ENCODE data around the gene PHEX.
A peak's percentile ranks its signal among the peaks of the same experiment; 100 is the strongest.

PHEX gene

DNA sequence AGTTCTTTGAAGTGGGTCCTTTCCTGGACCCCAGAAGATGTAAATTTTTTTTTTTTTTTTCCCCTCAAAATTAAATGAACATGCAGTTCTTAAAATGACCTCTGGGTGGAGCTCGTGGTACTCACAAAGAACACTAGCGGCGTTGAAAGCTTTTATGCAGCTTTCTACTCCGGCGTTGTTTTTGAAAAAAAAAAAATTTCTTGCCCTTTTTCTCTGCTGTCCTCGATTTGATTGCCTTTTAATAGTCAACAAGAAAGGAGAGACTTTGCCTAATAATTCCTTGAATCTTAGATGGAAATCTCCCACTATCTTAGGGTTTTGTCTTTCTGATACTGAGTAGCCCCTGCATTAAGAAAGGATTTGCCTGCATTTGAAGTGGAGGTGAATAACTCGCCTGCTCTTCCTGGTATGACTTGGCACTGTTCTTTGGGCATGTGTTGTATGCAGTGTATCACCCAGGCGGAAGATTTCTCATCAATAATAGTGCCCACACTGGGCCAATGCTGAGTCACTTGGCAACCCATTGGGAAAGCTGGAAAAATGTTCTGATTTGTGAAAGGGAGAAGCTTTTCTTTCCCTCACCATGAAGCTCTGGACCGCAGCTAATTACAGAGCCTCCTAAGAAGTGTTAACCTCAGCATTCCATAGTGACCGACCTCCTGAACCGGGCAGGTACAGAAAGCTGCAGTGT is 104.0 kb downstream of the PHEX start:
- H3K27ac ChIP-seq: peak overlapping the region; percentile 89
- ChIA-PET CTCF (interaction anchor here (0.5 to 1.3 kb wide), 12 partner anchors 13 to 1938 kb away, joined by 3 to 12 read pairs (median 3); no protein-coding TSS in a partner anchor), POLR2A (ENCODE audit: low non-redundant PET) (no interaction called here)
- TF ChIP-seq, protein P1, sequence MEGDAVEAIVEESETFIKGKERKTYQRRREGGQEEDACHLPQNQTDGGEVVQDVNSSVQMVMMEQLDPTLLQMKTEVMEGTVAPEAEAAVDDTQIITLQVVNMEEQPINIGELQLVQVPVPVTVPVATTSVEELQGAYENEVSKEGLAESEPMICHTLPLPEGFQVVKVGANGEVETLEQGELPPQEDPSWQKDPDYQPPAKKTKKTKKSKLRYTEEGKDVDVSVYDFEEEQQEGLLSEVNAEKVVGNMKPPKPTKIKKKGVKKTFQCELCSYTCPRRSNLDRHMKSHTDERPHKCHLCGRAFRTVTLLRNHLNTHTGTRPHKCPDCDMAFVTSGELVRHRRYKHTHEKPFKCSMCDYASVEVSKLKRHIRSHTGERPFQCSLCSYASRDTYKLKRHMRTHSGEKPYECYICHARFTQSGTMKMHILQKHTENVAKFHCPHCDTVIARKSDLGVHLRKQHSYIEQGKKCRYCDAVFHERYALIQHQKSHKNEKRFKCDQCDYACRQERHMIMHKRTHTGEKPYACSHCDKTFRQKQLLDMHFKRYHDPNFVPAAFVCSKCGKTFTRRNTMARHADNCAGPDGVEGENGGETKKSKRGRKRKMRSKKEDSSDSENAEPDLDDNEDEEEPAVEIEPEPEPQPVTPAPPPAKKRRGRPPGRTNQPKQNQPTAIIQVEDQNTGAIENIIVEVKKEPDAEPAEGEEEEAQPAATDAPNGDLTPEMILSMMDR (conservative IDR thresholded peaks at IDR 0.05; ENCODE audit: low read depth): peak; percentile 58
- peak; percentile 67 for DNase-seq (ENCODE audit: low spot score)

DNA sequence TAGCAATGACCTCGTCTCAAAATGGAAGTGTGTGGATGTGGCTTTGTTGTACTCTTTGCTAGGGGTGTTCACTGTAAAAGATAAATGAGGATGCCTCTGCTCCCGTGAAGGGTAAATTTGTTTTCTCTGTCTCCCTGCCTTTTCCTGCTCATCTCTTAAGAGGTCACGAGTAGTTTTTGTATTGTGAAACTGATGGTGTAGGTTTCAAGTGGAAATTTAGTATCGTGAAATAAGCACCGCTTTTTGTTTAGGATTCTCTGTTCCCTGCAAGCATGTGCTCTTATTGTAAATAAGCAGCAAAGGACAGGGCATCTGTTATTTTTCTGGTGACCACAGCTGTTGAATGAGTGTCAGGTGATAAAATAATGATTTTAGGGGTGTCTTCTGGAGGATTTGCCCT is 104.6 kb downstream of the PHEX start:
- DNase-seq (ENCODE audit: low spot score): no peak
- peak overlapping the region; percentile 64; the same call in 1 of the 2 replicates for H3K27ac ChIP-seq
- ChIA-PET POLR2A (ENCODE audit: low non-redundant PET) (no interaction called here), CTCF (interaction anchor here (0.7 to 1.3 kb wide), 2 partner anchors 36 to 151 kb away, joined by 3 to 12 read pairs; no protein-coding TSS in a partner anchor)
- TF ChIP-seq, protein P1 (conservative IDR thresholded peaks at IDR 0.05; ENCODE audit: low read depth): no peak

DNA sequence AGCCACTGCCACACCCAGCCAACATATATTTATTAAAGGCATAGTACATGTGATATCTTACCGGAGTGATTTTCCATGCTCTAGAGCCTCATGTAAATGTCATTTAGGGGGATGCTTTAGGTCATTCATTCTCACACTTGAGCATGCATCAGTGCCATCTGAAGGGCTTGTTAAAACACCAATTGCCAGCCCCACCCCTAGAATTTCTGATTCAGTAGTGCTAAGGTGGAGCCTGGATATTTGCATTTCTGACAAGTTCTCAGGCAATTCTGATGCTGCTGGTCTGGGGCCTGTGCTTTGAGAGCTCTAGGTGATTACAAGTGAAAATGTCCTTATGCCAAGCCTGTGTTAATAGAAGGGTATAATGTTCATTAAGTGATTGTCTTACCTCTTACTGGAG is 107.7 kb downstream of the PHEX start:
- CTCF ChIA-PET: no interaction called here
- TF ChIP-seq, protein P1 (conservative IDR thresholded peaks at IDR 0.05; ENCODE audit: low read depth): no peak
- POLR2A ChIA-PET (ENCODE audit: low non-redundant PET): no interaction called here
- DNase-seq (ENCODE audit: low spot score): no peak
- H3K27ac ChIP-seq: no peak overlapping the region

DNA sequence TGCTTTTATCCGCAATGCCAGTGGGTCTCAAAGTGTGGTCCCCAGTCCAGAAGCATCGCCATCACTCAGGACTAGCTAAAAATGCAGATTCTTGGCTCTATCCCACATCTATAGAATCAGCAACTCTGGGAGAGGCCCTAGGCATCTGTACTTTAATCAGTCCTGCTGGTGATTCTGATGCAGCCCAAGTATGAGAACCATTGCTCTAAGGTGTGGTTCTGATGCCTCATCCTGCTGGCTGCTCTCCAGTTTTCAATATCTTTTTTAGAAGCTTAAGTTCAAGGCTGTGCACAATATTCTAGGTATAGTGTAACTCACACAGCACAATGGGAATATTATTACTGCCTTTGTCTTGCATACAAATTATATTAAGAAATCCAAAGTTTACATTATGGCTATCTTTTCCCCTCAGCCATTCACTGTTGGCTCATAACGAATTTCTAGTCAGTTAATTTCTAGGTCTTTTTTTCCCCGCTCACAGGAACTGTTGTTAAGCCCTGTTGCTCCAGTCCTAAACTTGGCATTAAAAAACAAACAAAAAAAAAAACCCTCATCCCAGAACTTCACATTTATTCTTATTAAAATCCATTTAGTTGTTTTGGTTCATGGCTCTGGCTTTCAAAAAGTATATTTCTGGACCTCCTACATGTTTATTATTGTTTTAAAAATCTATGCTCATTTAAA is 109.1 kb downstream of the PHEX start:
- TF ChIP-seq, protein P1 (conservative IDR thresholded peaks at IDR 0.05; ENCODE audit: low read depth): no peak
- ChIA-PET POLR2A (ENCODE audit: low non-redundant PET) (no interaction called here), CTCF (no interaction called here)
- no peak overlapping the region for H3K27ac ChIP-seq
- DNase-seq (ENCODE audit: low spot score): no peak

DNA sequence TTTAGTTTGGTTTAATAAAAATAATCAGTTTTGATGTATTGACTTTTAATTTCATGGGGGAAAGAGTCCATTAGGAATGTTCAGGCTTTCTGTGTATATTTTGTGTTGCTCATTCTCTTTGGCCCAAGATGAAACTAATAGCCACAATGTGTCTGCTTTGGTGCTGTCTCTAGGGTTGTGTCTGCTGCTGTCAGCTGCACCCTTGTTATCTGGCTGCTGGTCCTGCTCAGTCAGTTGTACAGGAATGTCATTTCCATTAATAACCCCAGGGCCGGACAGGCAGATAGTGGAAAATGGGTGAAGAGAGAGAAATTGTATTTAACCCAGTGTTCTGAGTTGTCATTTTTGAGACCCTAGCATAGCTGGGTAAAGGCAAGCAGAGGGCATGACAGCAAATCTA is 115.1 kb downstream of the PHEX start:
- DNase-seq (ENCODE audit: low spot score): no peak
- ChIA-PET CTCF (no interaction called here), POLR2A (ENCODE audit: low non-redundant PET) (no interaction called here)
- TF ChIP-seq, protein P1 (conservative IDR thresholded peaks at IDR 0.05; ENCODE audit: low read depth): no peak
- no peak overlapping the region for H3K27ac ChIP-seq

DNA sequence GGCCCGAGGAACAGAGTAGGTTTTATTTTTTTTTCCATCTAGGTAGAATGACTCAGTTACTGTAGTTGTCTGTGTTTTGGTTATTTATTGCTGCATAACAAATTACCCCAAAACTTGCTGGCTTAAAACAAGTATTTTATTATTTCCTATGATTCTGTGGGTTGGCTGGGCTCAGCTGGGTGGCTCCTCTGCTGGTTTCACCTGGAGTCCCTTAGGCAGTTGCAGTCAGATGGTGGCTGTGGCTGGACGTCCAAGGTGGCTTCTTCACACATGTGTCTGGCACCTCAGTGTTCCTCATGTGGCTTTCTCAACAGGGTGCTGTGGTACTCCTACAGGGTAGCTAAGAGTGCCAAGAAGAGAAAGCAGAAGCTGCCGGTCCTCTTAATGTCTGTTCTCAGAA is 115.8 kb downstream of the PHEX start:
- ChIA-PET POLR2A (ENCODE audit: low non-redundant PET) (no interaction called here), CTCF (no interaction called here)
- H3K27ac ChIP-seq: no peak overlapping the region
- DNase-seq (ENCODE audit: low spot score): no peak
- TF ChIP-seq, protein P1 (conservative IDR thresholded peaks at IDR 0.05; ENCODE audit: low read depth): no peak
